ENCODE measurements around the gene DLGAP3.

DNA sequence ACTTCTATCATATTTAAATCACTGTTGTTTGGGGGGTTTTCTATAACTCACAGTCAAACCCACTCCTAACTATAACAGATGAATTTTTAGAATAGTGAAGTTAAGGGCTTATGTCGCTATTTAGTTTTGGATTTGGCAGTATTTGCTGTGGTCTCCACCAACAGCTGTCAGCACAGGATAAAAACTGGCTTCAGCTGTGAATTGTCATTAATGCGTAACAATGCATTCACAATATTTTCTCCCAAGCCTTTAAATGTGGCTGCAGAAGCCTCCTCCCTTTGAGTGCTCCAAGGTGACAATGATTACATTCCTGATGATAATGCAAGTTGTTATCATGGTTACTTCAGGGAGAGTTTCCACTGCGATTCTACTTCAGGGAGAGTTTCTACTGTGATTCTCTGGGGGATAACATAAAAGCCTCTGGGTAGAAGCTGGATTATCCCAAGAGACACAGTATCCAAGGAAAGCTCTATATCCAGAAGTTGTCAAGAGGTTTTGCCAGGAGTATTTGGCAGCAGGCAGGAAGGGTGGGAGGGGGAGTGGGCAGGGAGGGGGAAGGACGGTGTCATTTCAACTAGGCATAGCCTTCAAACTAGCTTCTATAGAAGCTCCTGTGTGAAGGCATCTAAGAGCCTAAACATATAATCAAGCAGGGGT is 55.0 kb downstream of the DLGAP3 start:
- no peak for TF ChIP-seq CTCF (IDR thresholded peaks at IDR 0.05)
- TF ChIP-seq POLR2A (IDR thresholded peaks at IDR 0.05) = no peak
